ENCODE measurements around the gene COPE. TPM values are rescaled to one million over a fixed set of nuclear protein-coding genes. Genes with fewer than 3 reads are reported as not detected.

COPE gene
- total RNA-seq, 1 donor, result 179 TPM

- Histone ChIP-seq H3K4me3 (ENCODE audit: insufficient read depth, low read length) (no peak overlapping the region), H3K27me3 (ENCODE audit: insufficient read depth, low read length) (peaks cover 18% of the 10 kb centered on the region), H3K36me3 (ENCODE audit: insufficient read depth, low read length) (no peaks in the 10 kb centered on the region), H2AFZ (ENCODE audit: low read length) (no peak overlapping the region), H3K79me2 (ENCODE audit: insufficient read depth, low read length) (no peaks in the 10 kb centered on the region), H3K9me3 (ENCODE audit: low read depth, low read length) (no peaks in the 10 kb centered on the region), H3K4me2 (ENCODE audit: insufficient read depth, low read length) (no peak overlapping the region), H3K4me1 (ENCODE audit: insufficient read depth, low read length) (no peaks in the 10 kb centered on the region), H4K20me1 (ENCODE audit: insufficient read depth, low read length) (no peaks in the 10 kb centered on the region), H3K27ac (ENCODE audit: low read depth, low read length) (no peak overlapping the region)
- no peak for TF ChIP-seq CTCF (IDR thresholded peaks at IDR 0.05; ENCODE audit: extremely low read depth, low read depth, low read length)
- no peak for DNase-seq (ENCODE audit: insufficient read length, low spot score, missing footprints)
These were observed 29.0 kb downstream of the COPE start for GRCh38 chr19:18889949-18890745.

- H3K36me3 ChIP-seq (ENCODE audit: insufficient read depth, low read length), result no peaks in the 10 kb centered on the region
- TF ChIP-seq CTCF (IDR thresholded peaks at IDR 0.05; ENCODE audit: extremely low read depth, low read depth, low read length), result no peak
- no peaks in the 10 kb centered on the region for H3K27me3 ChIP-seq (ENCODE audit: insufficient read depth, low read length)
- H3K4me3 ChIP-seq (ENCODE audit: insufficient read depth, low read length), result no peak overlapping the region
- H3K4me1 ChIP-seq (ENCODE audit: insufficient read depth, low read length), result no peaks in the 10 kb centered on the region
- no peak overlapping the region for H3K27ac ChIP-seq (ENCODE audit: low read depth, low read length)
- no peaks in the 10 kb centered on the region for H3K79me2 ChIP-seq (ENCODE audit: insufficient read depth, low read length)
- no peaks in the 10 kb centered on the region for H3K9me3 ChIP-seq (ENCODE audit: low read depth, low read length)
- no peak for DNase-seq (ENCODE audit: insufficient read length, low spot score, missing footprints)
- no peak overlapping the region for H2AFZ ChIP-seq (ENCODE audit: low read length)
- H4K20me1 ChIP-seq (ENCODE audit: insufficient read depth, low read length), result no peaks in the 10 kb centered on the region
- H3K4me2 ChIP-seq (ENCODE audit: insufficient read depth, low read length), result no peak overlapping the region
These were observed 32.2 kb downstream of the COPE start for GRCh38 chr19:18886972-18887371.

- H3K4me3 ChIP-seq (ENCODE audit: insufficient read depth, low read length), result no peak overlapping the region
- H2AFZ ChIP-seq (ENCODE audit: low read length), result no peak overlapping the region
- no peak overlapping the region for H3K4me2 ChIP-seq (ENCODE audit: insufficient read depth, low read length)
- no peak for DNase-seq (ENCODE audit: insufficient read length, low spot score, missing footprints)
- no peaks in the 10 kb centered on the region for H3K27me3 ChIP-seq (ENCODE audit: insufficient read depth, low read length)
- H3K9me3 ChIP-seq (ENCODE audit: low read depth, low read length), result no peaks in the 10 kb centered on the region
- no peaks in the 10 kb centered on the region for H3K4me1 ChIP-seq (ENCODE audit: insufficient read depth, low read length)
- no peaks in the 10 kb centered on the region for H3K36me3 ChIP-seq (ENCODE audit: insufficient read depth, low read length)
- H4K20me1 ChIP-seq (ENCODE audit: insufficient read depth, low read length), result no peaks in the 10 kb centered on the region
- H3K27ac ChIP-seq (ENCODE audit: low read depth, low read length), result no peak overlapping the region
- H3K79me2 ChIP-seq (ENCODE audit: insufficient read depth, low read length), result no peaks in the 10 kb centered on the region
- TF ChIP-seq CTCF (IDR thresholded peaks at IDR 0.05; ENCODE audit: extremely low read depth, low read depth, low read length), result no peak
These were observed 35.5 kb downstream of the COPE start for GRCh38 chr19:18883526-18884304.

DNA sequence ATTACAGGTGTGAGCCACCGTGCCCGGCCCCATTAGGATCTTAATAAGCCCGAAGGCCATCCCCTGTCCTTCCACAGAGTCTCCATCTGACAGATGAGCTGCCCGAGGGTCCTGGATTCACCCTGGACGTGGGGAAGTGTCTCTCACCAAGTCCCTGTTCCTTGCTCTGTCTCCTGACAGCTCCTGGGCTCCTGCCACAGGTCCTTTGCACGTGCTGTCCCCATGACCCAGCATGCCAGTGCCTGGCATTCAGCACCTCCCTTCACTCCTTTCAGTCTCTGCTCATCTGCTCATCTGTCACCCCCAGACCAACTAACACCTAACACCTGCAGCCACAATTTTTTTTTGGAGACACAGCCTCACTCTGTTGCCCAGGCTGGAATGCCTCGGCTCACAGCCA, 37.7 kb downstream of the COPE start:
- no peaks in the 10 kb centered on the region for H4K20me1 ChIP-seq (ENCODE audit: insufficient read depth, low read length)
- no peak for TF ChIP-seq CTCF (IDR thresholded peaks at IDR 0.05; ENCODE audit: extremely low read depth, low read depth, low read length)
- H3K4me1 ChIP-seq (ENCODE audit: insufficient read depth, low read length), result no peaks in the 10 kb centered on the region
- DNase-seq (ENCODE audit: insufficient read length, low spot score, missing footprints), result no peak
- H3K9me3 ChIP-seq (ENCODE audit: low read depth, low read length), result no peaks in the 10 kb centered on the region
- no peak overlapping the region for H3K4me3 ChIP-seq (ENCODE audit: insufficient read depth, low read length)
- H3K79me2 ChIP-seq (ENCODE audit: insufficient read depth, low read length), result no peaks in the 10 kb centered on the region
- no peak overlapping the region for H3K27ac ChIP-seq (ENCODE audit: low read depth, low read length)
- no peaks in the 10 kb centered on the region for H3K36me3 ChIP-seq (ENCODE audit: insufficient read depth, low read length)
- H3K4me2 ChIP-seq (ENCODE audit: insufficient read depth, low read length), result no peak overlapping the region
- H2AFZ ChIP-seq (ENCODE audit: low read length), result no peak overlapping the region
- H3K27me3 ChIP-seq (ENCODE audit: insufficient read depth, low read length), result no peaks in the 10 kb centered on the region

Measured in osteoblast (primary cell).